IMR-90 (cell line): ENCODE results near the gene FAM78A. TPM values are rescaled to one million over a fixed set of nuclear protein-coding genes. Genes with fewer than 3 reads are reported as not detected.
A peak's percentile ranks its signal among the peaks of the same experiment; 100 is the strongest.

ENCODE experiments used
- ATAC-seq: fragments of 200-7000 bp; cut with Tn5 transposase; 2 replicates; pipeline ENCODE4 v1.9.1; 2020; ENCODE audit warnings: low read depth, mild to moderate bottlenecking, moderate library complexity
- BruUV-seq: library from RNA; stranded (reverse); fragments of 400-500 nt; replicated peaks from 2 replicates; lab custom pipeline; 2021; lab: Mats Ljungman, UMichigan
- CTCF ChIA-PET: fragments of 300-600 bp; formaldehyde crosslinking; extraction: SDS; loops from one replicate; lab custom pipeline; 2021; ENCODE audit warnings: antibody characterized with exemption; lab: Yijun Ruan, JAX
- POLR2A ChIA-PET: fragments of 300-600 bp; sonication (Branson Sonifier 250); formaldehyde crosslinking; loops from one replicate; lab custom pipeline; 2022; ENCODE audit warnings: antibody characterized with exemption; ENCODE audit not compliant: unreplicated experiment; lab: Charles Lee
- DNase-seq: peaks from one replicate; pipeline ENCODE4 v3.0.0; 2013
- H2AFZ ChIP-seq: replicated peaks from 2 replicates; pipeline ENCODE3; 2013; ENCODE audit warnings: low read length, mild to moderate bottlenecking; ENCODE audit not compliant: poor library complexity
- H2AK5ac ChIP-seq: 2 replicates; pipeline ENCODE4 v1.6.1; 2013; ENCODE audit warnings: low read depth, low read length, inconsistent platforms
- H2AK9ac ChIP-seq: replicated peaks from 2 replicates; pipeline ENCODE3; 2013; ENCODE audit warnings: mild to moderate bottlenecking, low read depth, low read length, moderate library complexity; ENCODE audit not compliant: poor library complexity
- H2BK120ac ChIP-seq: 2 replicates; pipeline ENCODE4 v1.6.1; 2013; ENCODE audit warnings: low read depth, low read length, inconsistent platforms
- H2BK15ac ChIP-seq: 3 replicates; pipeline ENCODE4 v1.6.1; 2013; ENCODE audit warnings: low read depth, low read length, inconsistent platforms
- H2BK20ac ChIP-seq: 2 replicates; pipeline ENCODE4 v1.6.1; 2013; ENCODE audit warnings: low read depth, mild to moderate bottlenecking, inconsistent platforms, low read length, moderate library complexity
- H2BK5ac ChIP-seq: 2 replicates; pipeline ENCODE4 v1.6.1; 2013; ENCODE audit warnings: mild to moderate bottlenecking, low read depth, low read length, inconsistent platforms; ENCODE audit not compliant: poor library complexity, severe bottlenecking
- H3K14ac ChIP-seq: replicated peaks from 2 replicates; pipeline ENCODE4 v1.6.1; 2013; ENCODE audit warnings: low read depth, low read length, inconsistent platforms
- H3K18ac ChIP-seq: 2 replicates; pipeline ENCODE4 v1.6.1; 2013; ENCODE audit warnings: low read depth, low read length, control low read depth
- H3K23ac ChIP-seq: 2 replicates; pipeline ENCODE4 v1.6.1; 2013; ENCODE audit warnings: low read depth, low read length, inconsistent platforms
- H3K27ac ChIP-seq: 2 replicates; pipeline ENCODE4 v1.5.1; 2013; ENCODE audit warnings: mild to moderate bottlenecking, control low read depth, low read length; ENCODE audit not compliant: insufficient read depth
- H3K27me3 ChIP-seq: 2 replicates; pipeline ENCODE4 v1.6.1; 2013; ENCODE audit warnings: low read length; ENCODE audit not compliant: control insufficient read depth, insufficient read depth
- H3K36me3 ChIP-seq: 2 replicates; pipeline ENCODE4 v1.6.1; 2013; ENCODE audit warnings: low read length, mixed read lengths; ENCODE audit not compliant: control insufficient read depth, insufficient read depth
- H3K4ac ChIP-seq: 2 replicates; pipeline ENCODE4 v1.6.1; 2013; ENCODE audit warnings: low read depth, low read length, inconsistent platforms
- H3K4me1 ChIP-seq: 2 replicates; pipeline ENCODE4 v1.6.1; 2013; ENCODE audit warnings: low read length, mixed read lengths; ENCODE audit not compliant: control insufficient read depth, insufficient read depth
- H3K4me2 ChIP-seq: 2 replicates; pipeline ENCODE4 v1.6.1; 2013; ENCODE audit warnings: low read depth, mild to moderate bottlenecking, control low read depth, low read length, moderate library complexity
- H3K4me3 ChIP-seq: 2 replicates; pipeline ENCODE4 v1.5.1; 2013; ENCODE audit warnings: low read depth, mild to moderate bottlenecking, control low read depth, low read length, moderate library complexity; ENCODE audit not compliant: insufficient read depth
- H3K56ac ChIP-seq: 2 replicates; pipeline ENCODE4 v1.6.1; 2013; ENCODE audit warnings: low read length, inconsistent platforms; ENCODE audit not compliant: insufficient read depth; ENCODE audit errors: extremely low read depth
- H3K79me1 ChIP-seq, 2 experiments: 2 replicates each; pipeline ENCODE4 v1.6.1; 2013; ENCODE audit warnings: low read length in 2 of 2, inconsistent platforms in 1 of 2, low read depth in 1 of 2
- H3K9ac ChIP-seq: 2 replicates; pipeline ENCODE4 v1.6.1; 2013; ENCODE audit warnings: low read depth, low read length, control low read depth
- H3K9me1 ChIP-seq: 2 replicates; pipeline ENCODE4 v1.6.1; 2013; ENCODE audit warnings: low read length, inconsistent platforms; ENCODE audit not compliant: insufficient read depth
- H3K9me3 ChIP-seq: 2 replicates; pipeline ENCODE4 v1.6.1; 2013; ENCODE audit warnings: low read length; ENCODE audit not compliant: control insufficient read depth, insufficient read depth
- H4K20me1 ChIP-seq: 2 replicates; pipeline ENCODE4 v1.6.1; 2013; ENCODE audit warnings: low read length, inconsistent platforms; ENCODE audit not compliant: insufficient read depth
- H4K5ac ChIP-seq: 2 replicates; pipeline ENCODE4 v1.6.1; 2013; ENCODE audit warnings: mild to moderate bottlenecking, low read depth, low read length, control low read depth
- H4K8ac ChIP-seq, 2 experiments: 2 replicates each; pipeline ENCODE4 v1.6.1; 2013; ENCODE audit warnings: low read depth in 2 of 2, low read length in 2 of 2, control low read depth in 1 of 2, inconsistent platforms in 1 of 2
- H4K91ac ChIP-seq: 2 replicates; pipeline ENCODE4 v1.6.1; 2013; ENCODE audit warnings: low read depth, low read length, inconsistent platforms; ENCODE audit not compliant: insufficient read depth
- BHLHE40 ChIP-seq: fragments of 150-350 bp; IDR thresholded peaks from 2 replicates; pipeline ENCODE4 v1.6.1; 2016; ENCODE audit warnings: mild to moderate bottlenecking, low read depth, low read length
- CEBPB ChIP-seq: IDR thresholded peaks from 2 replicates; pipeline ENCODE4 v1.6.1; 2012; ENCODE audit warnings: low read depth, low read length, improper control_type of control experiment
- CHD1 ChIP-seq: IDR thresholded peaks from 2 replicates; pipeline ENCODE4 v1.6.1; 2012; ENCODE audit warnings: low read depth, low read length, improper control_type of control experiment
- FOS ChIP-seq: fragments of 150-350 bp; IDR thresholded peaks from 2 replicates; pipeline ENCODE4 v1.6.1; 2016; ENCODE audit warnings: low read depth, low read length
- MAFK ChIP-seq: IDR thresholded peaks from 2 replicates; pipeline ENCODE4 v1.6.1; 2012; ENCODE audit warnings: low read depth, low read length, improper control_type of control experiment
- MAZ ChIP-seq: IDR thresholded peaks from 2 replicates; pipeline ENCODE4 v1.6.1; 2012; ENCODE audit warnings: low read depth, mild to moderate bottlenecking, low read length, improper control_type of control experiment, moderate library complexity, borderline replicate concordance
- MXI1 ChIP-seq: IDR thresholded peaks from 2 replicates; pipeline ENCODE4 v1.6.1; 2012; ENCODE audit warnings: low read depth, mild to moderate bottlenecking, low read length, moderate library complexity, borderline replicate concordance
- NFE2L2 ChIP-seq: fragments of 150-350 bp; IDR thresholded peaks from 2 replicates; pipeline ENCODE4 v1.6.1; 2016; ENCODE audit warnings: low read depth, mild to moderate bottlenecking, low read length
- POLR2A ChIP-seq: IDR thresholded peaks from 2 replicates; pipeline ENCODE4 v1.6.1; 2012; ENCODE audit warnings: mild to moderate bottlenecking, low read depth, low read length
- RAD21 ChIP-seq: IDR thresholded peaks from 2 replicates; pipeline ENCODE4 v1.6.1; 2012; ENCODE audit warnings: low read length, improper control_type of control experiment
- RCOR1 ChIP-seq: IDR thresholded peaks from 2 replicates; pipeline ENCODE4 v1.6.1; 2012; ENCODE audit warnings: mild to moderate bottlenecking, low read length, improper control_type of control experiment; ENCODE audit not compliant: insufficient replicate concordance
- RFX5 ChIP-seq: IDR thresholded peaks from 2 replicates; pipeline ENCODE4 v1.8.0; 2012; ENCODE audit warnings: low read depth, mild to moderate bottlenecking, low read length, moderate library complexity
- SMC3 ChIP-seq: fragments of 150-350 bp; IDR thresholded peaks from 2 replicates; pipeline ENCODE4 v1.6.1; 2016; ENCODE audit warnings: low read depth, mild to moderate bottlenecking, antibody characterized with exemption, low read length, moderate library complexity
- WGBS, 2 experiments: methylation state at CpG; one replicate each; pipeline versions ENCODE4 v1.1.5 to v1.1.7; 2013; ENCODE audit warnings: missing lambda C conversion rate in 2 of 2; ENCODE audit not compliant: insufficient read length in 1 of 2; ENCODE audit errors: extremely low coverage in 2 of 2; 5-methylcytosine and 5-hydroxymethylcytosine counted together
- dilution Hi-C: fragments of 300-500 bp; cut with HindIII; formaldehyde crosslinking; loops from one replicate; pipeline ENCODE4 v1.14.3; 2018; ENCODE audit warnings: low sequenced_read_pairs; ENCODE audit not compliant: unreplicated experiment
- in situ Hi-C: fragments of 300-500 bp; cut with MboI; formaldehyde crosslinking; loops from 3 replicates; pipeline ENCODE4 v1.14.3; 2019; ENCODE audit warnings: low sequenced_read_pairs, inconsistent platforms, mixed read lengths
- intact Hi-C: fragments of 100-400 bp; cut with micrococcal nuclease; formaldehyde crosslinking; loops from 2 replicates; pipeline ENCODE4 v1.10.0; 2022
- polyA plus RNA-seq, 3 experiments: library from polyadenylated mRNA; depleted of rRNA; stranded (reverse); fragments of >200 nt; gene quantifications; 2 replicates each; pipeline ENCODE4 v1.2.3, GENCODE V29; 2012; ENCODE audit warnings: low replicate concordance in 1 of 3
- total RNA-seq: library from RNA; depleted of rRNA; stranded (reverse); fragments of >200 nt; gene quantifications from 2 replicates; pipeline ENCODE4 v1.2.3, GENCODE V29; 2012
- TF ChIP-seq, protein P1 (sequence below): fragments of 150-350 bp; IDR thresholded peaks from 2 replicates; pipeline ENCODE4 v1.6.1; 2016; ENCODE audit warnings: low read depth, mild to moderate bottlenecking, low read length, moderate library complexity, borderline replicate concordance
- TF ChIP-seq, protein P2 (sequence below): fragments of 150-350 bp; IDR thresholded peaks from 2 replicates; pipeline ENCODE4 v1.6.1; 2017; ENCODE audit warnings: mild to moderate bottlenecking, antibody characterized with exemption, low read length, low read depth
- TF ChIP-seq, protein P3 (sequence below): conservative IDR thresholded peaks from 2 replicates; pipeline ENCODE4 v1.5.1; 2012; ENCODE audit warnings: mild to moderate bottlenecking, low read depth, low read length, improper control_type of control experiment

FAM78A gene
- total and polyA plus RNA-seq, 2 of the 4 experiments (the other 2 are of a cell fraction): 0.18 to 0.27 TPM

DNA sequence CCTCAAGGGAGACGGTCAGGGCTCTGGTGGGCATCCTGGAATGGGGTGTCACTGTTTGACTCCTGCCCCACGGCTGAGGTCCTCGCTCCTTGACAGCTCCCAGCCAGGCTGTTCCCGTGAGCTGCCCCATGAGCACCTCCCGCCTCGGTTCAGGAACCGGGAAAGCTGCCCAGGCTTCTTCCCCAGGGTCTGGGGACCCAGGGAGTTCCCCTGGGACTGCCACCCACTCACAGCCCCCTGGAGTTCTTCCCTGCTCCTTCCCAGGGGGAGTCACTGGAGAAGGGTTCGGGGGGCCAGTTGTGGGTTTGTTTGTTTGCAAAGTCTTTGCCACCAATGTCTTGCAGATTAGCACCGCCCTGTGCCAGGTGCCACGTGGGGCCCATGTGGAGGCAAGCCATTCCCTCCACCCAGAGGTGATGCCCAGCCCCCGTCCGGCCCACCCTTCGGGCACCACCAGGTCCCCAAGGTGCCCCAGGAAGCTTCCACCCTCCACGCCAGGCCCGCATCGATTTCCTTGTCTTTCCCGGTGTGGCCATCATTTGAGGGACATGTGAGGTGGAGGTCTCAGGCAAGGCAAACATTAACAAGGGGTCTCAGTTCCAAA, 14.6 kb upstream of the FAM78A start:
- WGBS, 2 experiments: 76% methylated on average over 8 of the region's 17 CpGs; no CpG with 5 or more reads in 1 of the 2 experiments
- TF ChIP-seq FOS (no peak), POLR2A (no peak), RFX5 (no peak), MAZ (no peak), RCOR1 (no peak), RAD21 (no peak), BHLHE40 (no peak), SMC3 (no peak), NFE2L2 (no peak), CHD1 (no peak), MAFK (no peak), MXI1 (no peak), CEBPB (no peak)
- TF ChIP-seq, protein P1, sequence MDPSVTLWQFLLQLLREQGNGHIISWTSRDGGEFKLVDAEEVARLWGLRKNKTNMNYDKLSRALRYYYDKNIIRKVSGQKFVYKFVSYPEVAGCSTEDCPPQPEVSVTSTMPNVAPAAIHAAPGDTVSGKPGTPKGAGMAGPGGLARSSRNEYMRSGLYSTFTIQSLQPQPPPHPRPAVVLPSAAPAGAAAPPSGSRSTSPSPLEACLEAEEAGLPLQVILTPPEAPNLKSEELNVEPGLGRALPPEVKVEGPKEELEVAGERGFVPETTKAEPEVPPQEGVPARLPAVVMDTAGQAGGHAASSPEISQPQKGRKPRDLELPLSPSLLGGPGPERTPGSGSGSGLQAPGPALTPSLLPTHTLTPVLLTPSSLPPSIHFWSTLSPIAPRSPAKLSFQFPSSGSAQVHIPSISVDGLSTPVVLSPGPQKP: no peak
- TF ChIP-seq, protein P2, sequence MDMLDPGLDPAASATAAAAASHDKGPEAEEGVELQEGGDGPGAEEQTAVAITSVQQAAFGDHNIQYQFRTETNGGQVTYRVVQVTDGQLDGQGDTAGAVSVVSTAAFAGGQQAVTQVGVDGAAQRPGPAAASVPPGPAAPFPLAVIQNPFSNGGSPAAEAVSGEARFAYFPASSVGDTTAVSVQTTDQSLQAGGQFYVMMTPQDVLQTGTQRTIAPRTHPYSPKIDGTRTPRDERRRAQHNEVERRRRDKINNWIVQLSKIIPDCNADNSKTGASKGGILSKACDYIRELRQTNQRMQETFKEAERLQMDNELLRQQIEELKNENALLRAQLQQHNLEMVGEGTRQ: no peak
- TF ChIP-seq, protein P3, sequence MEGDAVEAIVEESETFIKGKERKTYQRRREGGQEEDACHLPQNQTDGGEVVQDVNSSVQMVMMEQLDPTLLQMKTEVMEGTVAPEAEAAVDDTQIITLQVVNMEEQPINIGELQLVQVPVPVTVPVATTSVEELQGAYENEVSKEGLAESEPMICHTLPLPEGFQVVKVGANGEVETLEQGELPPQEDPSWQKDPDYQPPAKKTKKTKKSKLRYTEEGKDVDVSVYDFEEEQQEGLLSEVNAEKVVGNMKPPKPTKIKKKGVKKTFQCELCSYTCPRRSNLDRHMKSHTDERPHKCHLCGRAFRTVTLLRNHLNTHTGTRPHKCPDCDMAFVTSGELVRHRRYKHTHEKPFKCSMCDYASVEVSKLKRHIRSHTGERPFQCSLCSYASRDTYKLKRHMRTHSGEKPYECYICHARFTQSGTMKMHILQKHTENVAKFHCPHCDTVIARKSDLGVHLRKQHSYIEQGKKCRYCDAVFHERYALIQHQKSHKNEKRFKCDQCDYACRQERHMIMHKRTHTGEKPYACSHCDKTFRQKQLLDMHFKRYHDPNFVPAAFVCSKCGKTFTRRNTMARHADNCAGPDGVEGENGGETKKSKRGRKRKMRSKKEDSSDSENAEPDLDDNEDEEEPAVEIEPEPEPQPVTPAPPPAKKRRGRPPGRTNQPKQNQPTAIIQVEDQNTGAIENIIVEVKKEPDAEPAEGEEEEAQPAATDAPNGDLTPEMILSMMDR: no peak
- no peak overlapping the region for H4K8ac ChIP-seq
- ATAC-seq: no peak
- no peak overlapping the region for H2BK120ac ChIP-seq
- no peak overlapping the region for H3K14ac ChIP-seq
- H3K4ac ChIP-seq: no peak overlapping the region
- H3K9me3 ChIP-seq: no peaks in the 10 kb centered on the region
- H3K9ac ChIP-seq: no peak overlapping the region
- no peak overlapping the region for H3K27ac ChIP-seq
- dilution Hi-C loops (no loop called here), intact Hi-C loops (no loop called here), in situ Hi-C loops (no loop called here)
- ChIA-PET CTCF (no interaction called here), POLR2A (no interaction called here)
- H2BK15ac ChIP-seq: no peak overlapping the region
- H3K4me3 ChIP-seq: no peak overlapping the region
- no peak overlapping the region for H3K23ac ChIP-seq
- no peak overlapping the region for H3K4me2 ChIP-seq
- DNase-seq: no peak
- H3K27me3 ChIP-seq: peaks cover 4% of the 10 kb centered on the region; the same call in 1 of the 2 replicates
- H3K56ac ChIP-seq: no peak overlapping the region
- H2BK5ac ChIP-seq: no peak overlapping the region
- H3K36me3 ChIP-seq: no peaks in the 10 kb centered on the region
- H4K20me1 ChIP-seq: no peaks in the 10 kb centered on the region
- H2AK9ac ChIP-seq: no peak overlapping the region
- H3K18ac ChIP-seq: no peak overlapping the region
- H4K5ac ChIP-seq: no peak overlapping the region
- no peak overlapping the region for H2BK20ac ChIP-seq
- H3K4me1 ChIP-seq: no peaks in the 10 kb centered on the region
- H3K9me1 ChIP-seq: no peaks in the 10 kb centered on the region; the same call in 1 of the 2 replicates
- H2AK5ac ChIP-seq: no peak overlapping the region
- BruUV-seq: no TSS peak
- H3K79me1 ChIP-seq: no peaks in the 10 kb centered on the region
- H2AFZ ChIP-seq: peak overlapping the region; percentile 23
- H4K91ac ChIP-seq: no peak overlapping the region
